Hindlimb muscle (tissue), 1 donor: Measurements from ENCODE around the gene ADORA2A. TPM values are rescaled to one million over a fixed set of nuclear protein-coding genes. Genes with fewer than 3 reads are reported as not detected.
"Not testable (repeated sequence)": the region's sequence is repeated elsewhere in the genome, so short reads cannot be mapped to it uniquely, and the experiment has no call there.

Source experiments
- DNase-seq: peaks from one replicate; pipeline ENCODE4 v3.0.0-alpha.2; 2013
- polyA plus RNA-seq: library from polyadenylated mRNA; unstranded; fragments of 120-200 nt; gene quantifications from one replicate; pipeline ENCODE4 v1.2.1, GENCODE V29; 2013; ENCODE audit not compliant: insufficient read length

ADORA2A gene
- polyA plus RNA-seq, 1 donor: 11.2 TPM

DNA sequence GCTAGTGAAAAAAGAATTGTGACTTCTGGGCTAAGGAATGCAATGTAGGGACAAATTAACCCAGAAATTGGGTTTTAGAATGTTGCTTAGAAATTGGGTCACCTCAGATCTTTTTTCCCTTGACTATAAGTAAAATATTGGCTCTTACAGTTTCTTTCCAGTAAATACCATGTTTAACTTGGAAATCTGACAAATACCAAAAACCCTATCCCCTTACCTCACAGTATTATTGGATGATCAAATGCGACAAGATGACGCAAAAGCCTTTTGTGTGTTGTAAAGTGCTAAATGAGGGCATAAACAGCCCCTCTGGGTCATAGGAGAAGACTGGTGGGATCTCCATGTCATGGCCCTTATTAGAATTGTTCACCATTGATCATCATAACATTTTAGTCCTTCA is 61.6 kb downstream of the ADORA2A start:
- DNase-seq: no peak

DNA sequence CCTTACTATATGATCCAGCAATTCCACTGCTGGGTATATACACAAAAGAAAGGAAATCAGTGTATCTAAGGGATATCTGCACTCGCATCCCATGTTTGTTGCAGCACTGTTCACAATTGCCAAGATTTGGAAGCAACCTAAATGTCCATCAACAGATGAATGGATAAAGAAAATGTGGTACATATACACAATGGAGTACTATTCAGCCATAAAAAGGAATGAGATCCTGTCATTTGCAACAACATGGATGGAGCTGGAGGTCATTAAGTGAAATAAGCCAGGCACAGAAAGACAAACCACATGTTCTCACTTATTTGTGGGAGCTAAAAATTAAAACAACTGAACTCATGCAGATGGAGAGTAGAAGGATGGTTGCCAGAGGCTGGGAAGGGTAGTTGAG is 62.0 kb downstream of the ADORA2A start:
- DNase-seq: not testable (repeated sequence)

Other genes with a start within 250 kb of the ADORA2A start
- 0.85 TPM for gene SUSD2, start 246.1 kb upstream of the ADORA2A start, polyA plus RNA-seq
- 13.7 TPM for gene GGT5, start 182.5 kb upstream of the ADORA2A start, polyA plus RNA-seq
- 24.1 TPM for gene SPECC1L, start 156.8 kb upstream of the ADORA2A start, polyA plus RNA-seq
- gene UPB1, start 67.7 kb downstream of the ADORA2A start, polyA plus RNA-seq: 0.40 TPM
- gene GUCD1, start 127.5 kb downstream of the ADORA2A start, polyA plus RNA-seq: 71.0 TPM
- gene SNRPD3, start 128.4 kb downstream of the ADORA2A start, polyA plus RNA-seq: 110 TPM
- gene LRRC75B, start 165.5 kb downstream of the ADORA2A start, polyA plus RNA-seq: 9.2 TPM
- gene GGT1, start 175.6 kb downstream of the ADORA2A start, polyA plus RNA-seq: 3.9 TPM